T-helper 2 cell treated with Interferon-gamma antibody and Interleukin-4, amounts not matched to agents 5 μg/mL and 100 μg/mL, for 36 hours (primary cell): ENCODE measurements around the gene FNDC8.
"Not testable (repeated sequence)": the region's sequence is repeated elsewhere in the genome, so short reads cannot be mapped to it uniquely, and the experiment has no call there.

Experiments used
- DNase-seq: peaks from one replicate; pipeline ENCODE4 v3.0.0; 2021; ENCODE audit warnings: low spot score
- H3K27ac Mint-ChIP-seq: one replicate; pipeline ENCODE4 v1.8.0; 2021; ENCODE audit warnings: mild to moderate bottlenecking, mixed read lengths
- H3K27me3 Mint-ChIP-seq: one replicate; pipeline ENCODE4 v1.8.0; 2021; ENCODE audit warnings: low read depth, mixed read lengths
- H3K36me3 Mint-ChIP-seq: one replicate; pipeline ENCODE4 v1.8.0; 2021; ENCODE audit warnings: low read depth, mixed read lengths
- H3K4me1 Mint-ChIP-seq: one replicate; pipeline ENCODE4 v1.8.0; 2021; ENCODE audit warnings: low read depth, mixed read lengths
- H3K4me3 Mint-ChIP-seq: one replicate; pipeline ENCODE4 v1.8.0; 2022; ENCODE audit warnings: mild to moderate bottlenecking, moderate library complexity, mixed read lengths
- H3K9me3 Mint-ChIP-seq: one replicate; pipeline ENCODE4 v1.8.0; 2021; ENCODE audit warnings: mixed read lengths

FNDC8 gene

GRCh38 chr17:35086931-35087573 is 34.4 kb upstream of the FNDC8 start:
- Mint-ChIP-seq H3K36me3 (peaks cover 9% of the 10 kb centered on the region), H3K9me3 (no peaks in the 10 kb centered on the region), H3K4me3 (peak overlapping the region; percentile 96), H3K4me1 (peaks cover 54% of the 10 kb centered on the region), H3K27me3 (no peaks in the 10 kb centered on the region), H3K27ac (peak overlapping the region; percentile 86)
- no peak for DNase-seq

DNA sequence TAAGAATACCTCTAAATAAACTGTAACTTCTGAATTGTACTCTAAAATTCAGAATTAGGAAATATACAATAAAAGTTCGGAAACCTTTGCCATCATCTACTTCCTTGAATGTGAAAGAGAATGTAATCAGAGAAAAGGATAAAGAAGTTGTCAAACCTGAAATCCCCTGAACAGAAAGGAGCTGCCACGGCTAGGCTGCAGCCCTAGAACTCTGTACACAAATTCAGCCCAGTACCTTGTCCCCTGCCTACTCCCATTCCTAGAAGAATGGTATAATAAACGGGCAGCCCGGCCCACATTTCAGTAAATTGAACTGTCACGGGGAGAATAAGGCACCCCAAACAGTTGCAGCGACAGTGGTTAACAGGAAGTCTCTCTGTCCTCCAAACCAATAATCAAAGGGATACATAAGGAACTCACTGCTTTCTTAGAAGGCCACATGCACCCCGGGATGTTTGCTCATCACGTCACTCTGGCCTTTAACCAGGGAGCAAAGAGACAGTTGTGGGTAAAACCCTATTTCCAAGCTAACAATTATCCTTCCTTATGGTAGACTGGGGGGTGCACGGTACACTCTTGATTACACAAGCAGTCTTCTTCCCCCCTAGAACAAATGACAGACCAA is 33.6 kb upstream of the FNDC8 start:
- DNase-seq: peak; percentile 21
- Mint-ChIP-seq H3K9me3 (no peaks in the 10 kb centered on the region), H3K4me3 (peak overlapping the region; percentile 96), H3K27ac (peak overlapping the region; percentile 86), H3K27me3 (no peaks in the 10 kb centered on the region), H3K36me3 (peaks cover 9% of the 10 kb centered on the region), H3K4me1 (peaks cover 47% of the 10 kb centered on the region)

GRCh38 chr17:35088356-35088880 is 33.0 kb upstream of the FNDC8 start:
- H3K27ac Mint-ChIP-seq: peak overlapping the region; percentile 86
- no peaks in the 10 kb centered on the region for H3K9me3 Mint-ChIP-seq
- no peaks in the 10 kb centered on the region for H3K27me3 Mint-ChIP-seq
- DNase-seq: peak; percentile 24
- peak overlapping the region; percentile 96 for H3K4me3 Mint-ChIP-seq
- H3K36me3 Mint-ChIP-seq: peaks cover 12% of the 10 kb centered on the region
- peaks cover 42% of the 10 kb centered on the region for H3K4me1 Mint-ChIP-seq

GRCh38 chr17:35088881-35089585 is 32.4 kb upstream of the FNDC8 start:
- Mint-ChIP-seq H3K27me3 (no peaks in the 10 kb centered on the region), H3K4me3 (peak overlapping the region; percentile 96), H3K27ac (peak overlapping the region; percentile 91), H3K36me3 (peaks cover 12% of the 10 kb centered on the region), H3K9me3 (no peaks in the 10 kb centered on the region), H3K4me1 (peaks cover 42% of the 10 kb centered on the region)
- peak; percentile 87 for DNase-seq

DNA sequence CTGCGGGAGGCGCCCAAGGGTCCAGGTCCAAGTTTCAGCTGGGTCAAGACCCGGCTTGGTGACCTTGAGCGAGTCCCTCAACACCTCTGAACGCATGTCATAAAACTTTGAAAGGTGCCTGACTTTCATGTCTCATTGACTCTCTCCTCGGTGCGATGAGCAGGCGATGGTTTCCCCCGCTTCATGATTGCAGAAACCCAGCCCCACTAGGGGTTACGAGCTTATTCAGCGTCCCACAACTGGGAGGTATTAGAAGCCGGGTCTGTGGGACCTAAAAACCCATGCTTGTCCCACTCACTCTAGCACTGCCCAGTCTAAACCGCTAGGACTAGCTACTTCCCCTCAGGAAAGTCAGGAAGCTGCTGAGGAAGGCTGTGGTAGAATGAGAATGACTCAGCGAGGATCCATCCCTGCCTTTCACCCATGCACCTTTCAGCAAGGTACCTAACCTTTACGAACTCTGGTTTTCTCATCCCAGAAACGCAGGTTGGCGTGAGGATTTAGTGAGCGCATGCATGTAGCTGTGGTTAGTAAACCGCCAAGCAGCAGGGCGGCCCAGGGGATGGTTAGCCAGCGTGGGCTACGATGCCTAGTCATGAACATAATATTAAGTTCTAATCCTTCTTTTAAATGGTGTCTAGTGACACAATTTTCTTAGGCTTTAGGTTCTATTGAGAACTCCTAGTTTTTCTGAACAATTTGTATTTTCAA is 31.7 kb upstream of the FNDC8 start:
- Mint-ChIP-seq H3K9me3 (no peaks in the 10 kb centered on the region), H3K27ac (peak overlapping the region; percentile 91), H3K27me3 (no peaks in the 10 kb centered on the region), H3K36me3 (peaks cover 12% of the 10 kb centered on the region), H3K4me3 (peak overlapping the region; percentile 84), H3K4me1 (peaks cover 42% of the 10 kb centered on the region)
- DNase-seq: no peak

DNA sequence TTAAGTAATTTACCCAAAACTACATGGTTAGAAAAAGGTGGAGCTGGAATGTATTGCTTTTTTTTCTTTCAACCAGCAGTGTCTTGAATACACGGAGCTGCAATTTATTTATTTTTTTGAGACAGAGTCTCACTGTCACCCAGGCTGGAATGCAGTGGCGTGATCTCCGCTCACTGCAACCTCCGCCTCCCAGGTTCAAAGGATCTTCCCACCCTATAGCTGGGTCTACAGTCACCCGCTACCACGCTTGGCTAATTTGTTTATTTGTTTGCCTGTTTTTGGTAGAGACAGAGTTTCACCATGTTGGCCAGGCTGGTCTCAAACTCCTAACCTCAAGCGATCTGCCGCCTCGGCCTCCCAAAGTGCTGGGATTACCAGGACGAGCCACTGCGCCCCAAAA is 30.7 kb upstream of the FNDC8 start:
- H3K4me1 Mint-ChIP-seq: peaks cover 36% of the 10 kb centered on the region
- H3K27me3 Mint-ChIP-seq, H3K27ac Mint-ChIP-seq, H3K36me3 Mint-ChIP-seq, H3K4me3 Mint-ChIP-seq, H3K9me3 Mint-ChIP-seq, DNase-seq: not testable (repeated sequence)

- Mint-ChIP-seq H3K9me3 (no peaks in the 10 kb centered on the region), H3K27me3 (no peaks in the 10 kb centered on the region), H3K27ac (no peak overlapping the region), H3K4me3 (no peak overlapping the region), H3K36me3 (peaks cover 13% of the 10 kb centered on the region), H3K4me1 (peaks cover 10% of the 10 kb centered on the region)
- DNase-seq: no peak
These were observed 26.5 kb upstream of the FNDC8 start for GRCh38 chr17:35094902-35095301.

DNA sequence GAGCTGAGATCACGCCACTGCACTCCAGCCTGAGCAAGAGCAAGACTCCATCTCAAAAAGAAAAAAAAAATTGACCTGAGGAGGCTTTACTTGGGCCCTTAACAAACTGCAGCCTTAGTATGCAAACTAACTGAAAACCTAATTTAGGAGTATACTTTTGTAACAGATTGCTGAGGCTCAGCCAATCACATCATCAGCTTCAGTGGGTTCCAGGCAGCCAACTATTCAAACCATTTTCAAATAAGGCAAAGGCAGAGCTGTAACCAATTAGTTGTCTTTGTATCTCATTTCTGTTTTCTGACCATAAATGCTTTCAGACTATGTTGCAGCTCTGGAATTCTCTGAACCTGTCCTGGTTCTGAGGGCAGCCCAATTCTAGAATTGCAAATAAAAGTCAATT is 25.7 kb upstream of the FNDC8 start:
- Mint-ChIP-seq H3K27me3 (no peaks in the 10 kb centered on the region), H3K27ac (no peak overlapping the region), H3K4me1 (peaks cover 8% of the 10 kb centered on the region), H3K9me3 (no peaks in the 10 kb centered on the region), H3K4me3 (no peak overlapping the region), H3K36me3 (peaks cover 16% of the 10 kb centered on the region)
- DNase-seq: no peak

DNA sequence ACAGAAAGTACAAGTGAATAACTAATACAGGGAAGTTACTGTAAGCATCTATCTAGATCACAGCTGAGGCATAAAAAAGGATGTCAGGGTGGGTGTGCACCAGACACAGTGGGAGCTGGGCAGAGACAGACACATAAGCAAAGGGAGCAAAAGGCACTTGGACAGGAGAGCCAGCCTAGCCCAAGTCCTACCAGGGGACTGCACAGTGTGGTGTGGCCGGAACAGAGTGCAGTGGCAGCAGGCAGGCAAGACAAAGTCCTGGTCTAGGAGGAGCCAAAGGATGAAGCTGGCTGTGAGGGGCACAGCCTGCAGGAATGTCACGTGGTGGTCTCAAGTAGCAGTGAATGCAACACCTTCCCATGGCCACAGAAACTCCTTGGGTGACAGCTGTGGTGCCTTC is 23.6 kb upstream of the FNDC8 start:
- H3K27me3 Mint-ChIP-seq: no peaks in the 10 kb centered on the region
- no peak overlapping the region for H3K27ac Mint-ChIP-seq
- no peak for DNase-seq
- H3K9me3 Mint-ChIP-seq: no peaks in the 10 kb centered on the region
- H3K36me3 Mint-ChIP-seq: peaks cover 27% of the 10 kb centered on the region
- peaks cover 5% of the 10 kb centered on the region for H3K4me1 Mint-ChIP-seq
- no peak overlapping the region for H3K4me3 Mint-ChIP-seq

DNA sequence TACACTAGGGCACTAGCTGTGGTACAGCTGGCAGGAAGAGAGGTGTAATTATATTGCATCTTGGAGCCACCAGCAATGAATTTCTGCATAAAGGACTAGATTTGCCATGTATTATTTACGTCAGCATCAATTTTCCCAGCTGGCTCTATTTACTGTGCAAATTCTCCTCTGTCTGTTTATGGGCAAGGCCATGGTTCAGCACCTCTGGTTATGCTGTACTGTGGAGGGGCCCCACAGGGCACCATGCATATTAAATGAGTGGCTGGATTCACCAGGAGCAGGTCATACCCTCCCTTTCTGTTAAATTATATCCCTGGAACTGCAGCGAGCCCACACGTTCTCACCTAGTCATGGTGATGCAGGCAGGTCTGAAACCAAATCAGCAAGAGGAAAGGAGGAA is 21.5 kb upstream of the FNDC8 start:
- H3K27ac Mint-ChIP-seq: no peak overlapping the region
- no peak overlapping the region for H3K4me3 Mint-ChIP-seq
- no peaks in the 10 kb centered on the region for H3K9me3 Mint-ChIP-seq
- peaks cover 30% of the 10 kb centered on the region for H3K36me3 Mint-ChIP-seq
- H3K4me1 Mint-ChIP-seq: peaks cover 5% of the 10 kb centered on the region
- H3K27me3 Mint-ChIP-seq: no peaks in the 10 kb centered on the region
- DNase-seq: no peak

DNA sequence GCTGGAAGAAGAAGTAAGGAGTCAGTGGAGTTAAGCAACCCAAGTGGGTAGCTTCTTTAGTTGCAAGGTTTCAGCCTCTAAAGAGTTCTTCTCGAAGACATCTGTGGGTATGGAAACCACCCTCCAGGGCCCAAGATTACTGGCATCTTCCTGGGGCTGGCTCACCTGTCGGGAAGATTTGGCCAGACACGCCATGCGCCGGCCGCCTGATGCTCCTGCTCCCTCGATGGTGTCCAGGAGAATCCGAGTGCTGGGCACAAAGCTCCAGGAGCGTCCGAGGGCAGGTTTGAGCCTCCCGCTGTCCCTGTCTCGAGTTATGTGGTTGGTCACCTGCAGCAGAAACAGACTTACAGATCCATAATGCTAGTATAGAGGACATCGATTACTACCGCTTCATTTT is 20.4 kb upstream of the FNDC8 start:
- H3K36me3 Mint-ChIP-seq: peaks cover 39% of the 10 kb centered on the region
- no peaks in the 10 kb centered on the region for H3K9me3 Mint-ChIP-seq
- H3K4me1 Mint-ChIP-seq: peaks cover 5% of the 10 kb centered on the region
- no peak overlapping the region for H3K4me3 Mint-ChIP-seq
- DNase-seq: no peak
- H3K27me3 Mint-ChIP-seq: no peaks in the 10 kb centered on the region
- no peak overlapping the region for H3K27ac Mint-ChIP-seq

GRCh38 chr17:35101725-35102124 is 19.7 kb upstream of the FNDC8 start:
- H3K4me3 Mint-ChIP-seq: no peak overlapping the region
- DNase-seq: no peak
- H3K27ac Mint-ChIP-seq: no peak overlapping the region
- no peaks in the 10 kb centered on the region for H3K4me1 Mint-ChIP-seq
- H3K36me3 Mint-ChIP-seq: peaks cover 45% of the 10 kb centered on the region
- H3K27me3 Mint-ChIP-seq: no peaks in the 10 kb centered on the region
- no peaks in the 10 kb centered on the region for H3K9me3 Mint-ChIP-seq

DNA sequence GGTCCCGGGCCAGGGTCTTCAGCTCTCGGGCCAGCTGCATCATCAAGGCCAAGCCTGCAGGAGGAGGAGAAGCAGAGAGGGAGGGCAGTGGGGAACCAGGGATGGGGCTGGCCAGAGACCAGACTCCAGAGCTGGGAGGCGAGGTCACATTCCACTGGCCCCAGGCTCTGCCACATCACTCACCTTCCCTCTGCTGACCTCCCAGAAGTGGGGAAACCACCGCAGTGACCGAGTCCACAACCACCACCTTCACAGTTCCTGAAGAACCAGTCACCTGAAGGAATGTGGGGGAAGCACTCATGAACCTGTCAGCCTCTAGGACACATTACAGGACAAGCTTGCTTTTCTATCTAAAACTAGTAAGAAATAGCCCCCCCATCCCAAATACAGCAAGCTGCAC is 18.1 kb upstream of the FNDC8 start:
- Mint-ChIP-seq H3K9me3 (no peaks in the 10 kb centered on the region), H3K27ac (no peak overlapping the region), H3K4me3 (no peak overlapping the region), H3K4me1 (no peaks in the 10 kb centered on the region), H3K36me3 (peaks cover 43% of the 10 kb centered on the region), H3K27me3 (no peaks in the 10 kb centered on the region)
- no peak for DNase-seq
